RWPE1 (cell line): ENCODE results near the gene NEURL1.
A peak's percentile ranks its signal among the peaks of the same experiment; 100 is the strongest.
"Not testable (repeated sequence)": the region's sequence is repeated elsewhere in the genome, so short reads cannot be mapped to it uniquely, and the experiment has no call there.

Source experiments
- CTCF ChIA-PET: fragments of 350-600 bp; sonication (Branson Sonifier 250); formaldehyde crosslinking; extraction: SDS; loops from one replicate; lab custom pipeline; 2021; lab: Yijun Ruan, JAX
- POLR2A ChIA-PET: fragments of 400-600 bp; formaldehyde crosslinking; extraction: SDS; loops from one replicate; lab custom pipeline; 2020; ENCODE audit warnings: antibody characterized with exemption; ENCODE audit not compliant: low non-redundant PET; lab: Yijun Ruan, JAX
- DNase-seq: peaks from one replicate; pipeline ENCODE4 v3.0.0; 2012; ENCODE audit warnings: low spot score
- H3K27ac ChIP-seq: fragments of 450-650 bp; 2 replicates; pipeline ENCODE4 v1.5.1; 2017
- CTCF ChIP-seq: fragments of 450-650 bp; conservative IDR thresholded peaks from 2 replicates; pipeline ENCODE4 v1.5.1; 2017; ENCODE audit warnings: low read depth, mild to moderate bottlenecking

Gene NEURL1

GRCh38 chr10:103475437-103475836, 18.1 kb upstream of the NEURL1 start:
- ChIA-PET CTCF (interaction anchor here (0.6 to 0.7 kb wide), 3 partner anchors 31 to 1076 kb away, joined by 3 read pairs; no protein-coding TSS in a partner anchor), POLR2A (no interaction called here)
- no peak for DNase-seq
- H3K27ac ChIP-seq: no peak overlapping the region
- TF ChIP-seq CTCF: no peak

- POLR2A ChIA-PET: no interaction called here
- CTCF ChIA-PET: interaction anchor here (1.2 to 1.7 kb wide), 2 partner anchors 9 to 59 kb away, joined by 3 to 5 read pairs; no protein-coding TSS in a partner anchor
- TF ChIP-seq CTCF: no peak
- H3K27ac ChIP-seq: no peak overlapping the region
- no peak for DNase-seq
Measured at GRCh38 chr10:103476046-103476768, 17.3 kb upstream of the NEURL1 start.

- ChIA-PET POLR2A (no interaction called here), CTCF (no interaction called here)
- TF ChIP-seq CTCF: no peak
- no peak for DNase-seq
- H3K27ac ChIP-seq: peak overlapping the region; percentile 30
Measured at GRCh38 chr10:103478671-103479070, 14.8 kb upstream of the NEURL1 start.

- CTCF ChIA-PET: no interaction called here
- peak within 1 kb of the TSS; percentile 30 for H3K27ac ChIP-seq
- POLR2A ChIA-PET: no interaction called here
- TF ChIP-seq CTCF: no peak
- DNase-seq: peak; percentile 75
Measured at GRCh38 chr10:103479135-103479534, 14.4 kb upstream of the NEURL1 start, which contains the start of gene CALHM3. CALHM3 (minus strand) TSS chr10:103479240; CDS start chr10:103479032, 208 bp downstream.

- TF ChIP-seq CTCF: no peak
- peak overlapping the region; percentile 0; the same call in 1 of the 2 replicates for H3K27ac ChIP-seq
- ChIA-PET POLR2A (no interaction called here), CTCF (interaction anchor here (0.9 to 1.2 kb wide), 3 partner anchors 9 to 205 kb away, joined by 4 to 6 read pairs (median 4); no protein-coding TSS in a partner anchor)
- no peak for DNase-seq
Measured at GRCh38 chr10:103480521-103480920, 13.0 kb upstream of the NEURL1 start.

- H3K27ac ChIP-seq: no peak overlapping the region
- CTCF ChIA-PET: interaction anchor here (0.7 to 1.2 kb wide), 2 partner anchors 66 to 74 kb away, joined by 3 to 6 read pairs; no protein-coding TSS in a partner anchor
- peak; percentile 55 for TF ChIP-seq CTCF
- POLR2A ChIA-PET: no interaction called here
- peak; percentile 63 for DNase-seq
Measured at GRCh38 chr10:103481974-103482531, 11.5 kb upstream of the NEURL1 start.

- H3K27ac ChIP-seq, POLR2A ChIA-PET, DNase-seq: not testable (repeated sequence)
- CTCF ChIA-PET: interaction anchor here (1.0 to 2.0 kb wide), 5 partner anchors 10 to 72 kb away, joined by 4 to 15 read pairs (median 6); no protein-coding TSS in a partner anchor
Measured at GRCh38 chr10:103486635-103487409, 6.7 kb upstream of the NEURL1 start.
